Measurements from ENCODE around the gene GABBR1.
"Not testable (repeated sequence)": the region's sequence is repeated elsewhere in the genome, so short reads cannot be mapped to it uniquely, and the experiment has no call there.

Gene GABBR1

DNA sequence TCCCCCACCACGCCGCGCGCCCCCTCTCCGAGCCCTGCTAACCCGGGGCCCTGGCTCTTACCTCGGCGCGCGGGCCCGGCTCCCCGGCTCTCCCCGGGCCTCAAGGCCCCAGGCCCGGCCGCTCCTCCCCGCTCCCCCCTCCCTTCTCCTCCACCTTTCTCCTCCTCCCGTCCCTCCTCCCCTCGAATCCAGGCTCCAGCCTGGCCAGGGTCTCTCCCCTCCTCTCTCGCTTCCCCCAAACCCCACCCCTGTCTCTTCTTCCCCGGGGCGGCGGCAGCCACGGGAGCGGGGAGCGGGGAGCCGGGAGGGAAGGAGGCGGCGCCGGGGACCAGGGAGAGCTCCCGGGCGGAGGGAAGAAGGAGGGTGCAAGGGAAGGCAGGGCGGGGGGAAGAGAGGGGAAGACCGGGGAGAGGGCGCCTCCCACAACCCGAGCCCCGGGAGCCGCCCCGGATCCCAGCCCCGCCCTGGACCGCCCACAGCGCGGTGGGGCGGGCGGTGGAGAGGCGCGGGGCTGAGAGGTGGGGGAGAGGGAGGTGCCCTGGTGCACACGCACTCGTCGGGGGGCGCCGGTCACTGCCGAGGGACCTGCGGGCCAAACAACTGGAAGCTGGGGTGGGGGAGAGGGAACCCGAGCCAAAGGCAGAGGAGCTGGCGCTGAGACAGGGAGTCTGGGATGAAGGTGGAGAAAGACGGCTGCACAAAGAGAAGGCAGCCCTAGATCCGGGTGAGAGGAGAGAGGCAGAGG, at the start of gene GABBR1:
TSS of gene GABBR1 (minus strand) at position 395 of the 745 bp plus-strand sequence. CDS start 798 bp downstream, outside the sequence.
- DNase-seq = peak; percentile 88

DNA sequence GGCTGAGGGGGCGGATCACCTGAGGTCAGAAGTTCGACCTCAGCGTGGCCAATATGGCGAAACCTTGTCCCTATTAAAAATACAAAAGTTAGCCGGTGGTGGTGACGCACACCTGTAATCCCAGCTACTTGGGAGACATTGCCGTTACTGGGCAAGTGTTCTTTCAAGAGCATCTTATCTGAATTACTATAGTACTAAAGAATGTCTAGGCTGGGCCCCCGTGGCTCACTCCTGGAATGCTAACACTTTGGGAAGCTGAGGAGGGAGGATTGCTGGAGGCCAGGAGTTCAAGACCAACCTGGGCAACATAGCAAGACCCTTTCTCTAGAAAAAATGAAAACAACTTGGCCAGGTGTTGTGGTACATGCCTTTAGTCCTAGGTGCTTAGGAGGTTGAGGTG, 48.8 kb upstream of the GABBR1 start:
- no peak for DNase-seq

DNA sequence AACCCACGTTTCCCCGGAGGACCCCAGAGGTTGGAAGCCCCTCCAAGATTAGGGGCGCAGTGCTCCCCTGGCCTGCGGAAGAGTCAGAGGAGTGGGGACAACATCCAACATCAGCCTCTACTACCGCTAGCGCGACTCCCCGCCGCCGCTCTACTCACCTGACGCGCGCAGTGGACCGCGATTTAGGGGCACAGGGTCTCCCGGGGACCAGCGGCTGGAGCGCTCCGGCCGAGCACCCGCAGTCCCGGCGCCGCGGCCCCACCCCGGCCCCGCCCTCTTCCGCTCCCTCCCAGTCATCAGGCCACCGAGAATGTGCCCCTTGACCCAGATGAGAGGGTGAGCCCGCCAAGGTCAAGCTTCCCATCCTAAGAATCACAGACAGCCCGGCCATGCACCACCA, 47.9 kb upstream of the GABBR1 start, which contains the start of gene ZFP57:
TSS of gene ZFP57 (minus strand) at position 249 of the 400 bp plus-strand sequence. CDS start 4,149 bp downstream, outside the sequence.
- no peak for DNase-seq

DNA sequence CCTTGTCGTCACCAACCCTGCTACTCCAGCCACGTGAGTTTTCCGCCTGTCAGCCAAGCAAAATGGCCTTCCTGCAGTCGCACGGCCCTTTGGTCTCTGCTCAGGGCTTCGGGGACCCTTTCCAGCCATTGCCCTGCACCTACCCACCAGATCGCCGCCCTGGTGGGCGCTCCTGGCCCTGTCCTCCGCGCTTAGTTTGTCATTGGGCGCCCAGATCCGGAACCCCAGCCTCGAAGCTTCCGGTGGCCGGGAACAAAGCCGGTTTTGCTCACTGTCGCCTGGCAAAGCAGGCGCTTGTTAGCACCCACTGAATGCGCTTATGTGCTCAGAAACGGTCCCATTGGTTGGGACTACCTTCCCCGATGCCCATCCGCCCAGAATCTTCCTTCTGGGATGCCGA, 47.4 kb upstream of the GABBR1 start:
- DNase-seq = no peak

DNA sequence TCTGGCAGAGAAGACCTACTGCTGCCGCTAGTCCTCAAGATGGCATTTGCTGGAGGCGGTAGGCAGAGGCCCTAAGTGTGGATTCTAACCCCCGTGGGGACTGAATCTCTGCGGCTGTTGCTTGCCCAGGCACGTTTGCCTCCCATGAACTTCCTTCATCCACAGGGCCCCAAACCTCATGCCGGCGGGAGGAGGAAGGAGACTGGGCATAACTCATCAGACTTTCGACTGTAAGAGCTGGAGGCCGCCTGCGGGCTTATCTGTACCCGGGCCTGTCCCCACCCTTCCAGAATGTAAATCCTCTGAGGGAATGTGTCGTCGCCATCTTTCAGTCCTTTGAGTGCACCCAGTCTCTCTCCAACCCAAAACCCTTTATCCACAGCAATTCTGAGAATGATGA, 47.0 kb upstream of the GABBR1 start:
- DNase-seq = no peak

DNA sequence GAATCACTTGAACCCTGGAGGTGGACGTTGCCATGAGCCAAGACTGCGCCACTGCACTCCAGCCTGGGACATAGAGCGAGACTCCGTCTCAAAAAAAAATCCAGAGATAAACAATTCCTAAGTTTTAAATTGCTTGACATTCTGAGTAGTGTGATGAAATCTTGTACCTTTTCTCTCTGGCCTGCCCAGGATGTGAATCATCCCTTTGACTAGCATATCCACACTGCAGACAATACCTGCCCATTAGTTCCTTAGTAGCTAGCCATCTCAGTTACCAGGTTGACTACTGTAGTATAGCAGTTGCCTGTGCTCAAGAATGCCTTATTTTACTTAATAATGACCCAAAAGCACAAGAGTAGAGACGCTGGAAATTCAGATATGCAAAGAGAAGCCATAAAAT, 45.1 kb upstream of the GABBR1 start:
- DNase-seq = no peak

DNA sequence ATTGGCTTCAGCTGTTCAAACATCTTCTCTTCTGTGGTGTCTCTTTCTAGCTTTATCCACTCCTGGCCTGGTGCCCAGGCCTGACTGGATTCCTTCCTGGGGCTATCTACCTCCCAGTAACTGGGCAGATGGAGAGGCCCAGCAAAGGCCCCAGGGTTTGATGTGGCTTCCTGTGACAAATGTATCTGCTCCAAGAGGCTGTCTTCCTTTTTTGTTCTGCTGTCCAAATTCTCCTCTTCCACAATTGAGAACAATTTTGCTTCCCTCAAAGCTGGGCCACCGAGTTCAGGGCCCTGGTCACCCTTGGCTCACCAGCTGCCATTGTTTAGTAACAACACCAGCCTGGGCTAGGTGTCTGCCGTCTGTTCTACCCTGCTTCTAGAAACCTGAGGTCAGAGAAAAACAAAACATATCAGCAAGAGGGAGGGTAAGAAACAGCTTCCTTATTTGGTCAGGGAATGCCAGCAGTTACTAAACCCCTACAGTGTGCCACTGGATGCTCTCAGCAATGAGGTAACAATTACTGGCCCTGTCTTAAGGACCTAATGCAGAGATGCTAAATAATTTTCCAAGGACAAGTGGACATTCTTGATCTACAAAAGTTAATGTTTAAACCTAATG, 44.1 kb upstream of the GABBR1 start:
- DNase-seq = peak; percentile 11

DNA sequence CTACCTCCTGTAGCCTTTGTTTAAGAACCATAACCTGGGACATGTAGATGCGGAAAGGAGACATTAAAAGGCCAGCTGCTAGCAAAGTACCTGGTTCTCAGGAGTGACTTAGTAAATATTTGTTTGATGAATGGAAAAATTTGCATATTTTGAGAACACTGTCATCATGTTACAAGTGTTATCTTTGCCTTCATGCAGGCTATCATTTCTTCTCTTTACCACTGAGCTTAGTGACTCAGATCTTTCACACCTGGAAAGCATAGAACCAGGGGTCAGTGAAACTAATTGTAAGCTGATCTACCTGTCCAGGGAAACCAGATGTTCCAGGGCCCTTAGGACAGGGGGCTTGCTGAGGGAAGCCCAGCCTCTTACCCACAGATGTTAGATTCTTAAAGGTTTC, 42.6 kb upstream of the GABBR1 start:
- DNase-seq = no peak

DNA sequence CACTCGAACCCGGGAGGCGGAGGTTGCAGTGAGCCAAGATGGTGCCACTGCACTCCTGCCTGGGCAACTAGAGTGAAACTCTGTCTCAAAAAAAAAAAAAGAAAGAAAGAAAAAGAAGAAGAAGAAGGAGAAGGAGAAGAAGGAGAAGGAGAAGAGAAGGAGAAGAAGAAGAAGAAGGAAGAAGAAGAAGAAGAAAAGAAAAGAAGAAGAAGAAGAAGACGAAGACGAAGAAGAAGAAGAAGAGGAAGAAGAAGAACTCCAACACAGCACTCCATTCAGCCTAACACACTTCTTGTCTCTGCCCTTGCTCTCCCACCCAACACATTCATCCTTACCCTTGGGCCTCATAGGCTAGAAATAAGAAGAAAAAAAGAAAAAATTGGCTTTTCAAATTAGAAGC, 41.0 kb upstream of the GABBR1 start:
- no peak for DNase-seq

DNA sequence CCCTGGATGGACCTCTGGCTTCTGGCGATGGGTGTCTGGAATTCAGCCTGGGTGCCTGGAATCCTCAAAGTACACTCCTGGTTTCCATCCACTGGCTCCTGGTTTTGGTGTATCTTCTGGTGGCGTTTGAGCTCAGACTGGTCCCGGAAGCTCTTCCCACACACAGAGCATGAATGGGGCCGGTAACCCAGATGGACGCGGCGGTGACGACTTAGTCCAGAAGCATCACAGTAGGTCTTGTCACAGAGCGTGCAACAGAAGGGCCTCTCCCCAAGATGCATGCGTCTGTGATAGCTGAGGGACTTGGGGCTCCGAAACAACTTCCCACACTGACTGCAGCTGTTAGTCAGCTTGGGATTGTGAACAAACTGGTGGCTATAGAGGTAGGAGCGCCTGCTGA, 40.2 kb upstream of the GABBR1 start:
- no peak for DNase-seq

DNA sequence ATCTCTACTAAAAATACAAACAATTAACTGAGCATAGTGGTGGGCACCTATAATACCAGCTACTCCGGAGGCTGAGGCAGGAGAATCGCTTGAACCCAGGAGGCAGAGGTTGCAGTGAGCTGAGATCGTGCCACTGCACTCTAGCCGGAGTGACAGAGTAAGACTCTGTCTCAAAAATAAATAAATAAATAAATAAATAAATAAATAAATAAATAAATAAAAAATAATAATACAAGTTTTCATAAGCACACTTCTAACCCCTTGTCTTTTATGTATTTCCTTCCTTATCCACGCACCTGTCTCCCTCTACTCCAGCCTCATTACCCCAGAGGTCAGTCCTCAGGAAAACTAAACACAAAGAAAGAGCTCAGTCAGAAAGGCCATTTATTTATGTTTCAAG, 39.1 kb upstream of the GABBR1 start:
- DNase-seq = not testable (repeated sequence)

DNA sequence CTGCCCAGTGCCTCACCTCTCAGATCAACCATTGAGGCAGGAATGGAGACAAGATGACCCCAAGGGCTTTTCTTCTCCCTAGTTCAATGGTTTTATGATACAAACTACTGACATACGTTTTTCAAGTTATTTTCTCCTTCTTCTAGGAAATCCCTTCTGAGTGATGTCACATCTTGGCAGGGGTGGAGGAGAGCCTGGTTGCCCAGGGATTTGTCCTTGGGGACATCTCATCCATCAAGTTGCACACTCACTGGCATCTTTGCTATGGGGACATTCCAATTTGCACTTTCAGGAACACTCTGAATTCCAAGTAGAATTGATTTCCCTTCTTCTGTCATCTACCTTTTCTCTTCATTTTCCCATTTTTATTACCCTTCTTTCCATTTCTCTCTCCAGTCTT, 38.0 kb upstream of the GABBR1 start:
- no peak for DNase-seq

DNA sequence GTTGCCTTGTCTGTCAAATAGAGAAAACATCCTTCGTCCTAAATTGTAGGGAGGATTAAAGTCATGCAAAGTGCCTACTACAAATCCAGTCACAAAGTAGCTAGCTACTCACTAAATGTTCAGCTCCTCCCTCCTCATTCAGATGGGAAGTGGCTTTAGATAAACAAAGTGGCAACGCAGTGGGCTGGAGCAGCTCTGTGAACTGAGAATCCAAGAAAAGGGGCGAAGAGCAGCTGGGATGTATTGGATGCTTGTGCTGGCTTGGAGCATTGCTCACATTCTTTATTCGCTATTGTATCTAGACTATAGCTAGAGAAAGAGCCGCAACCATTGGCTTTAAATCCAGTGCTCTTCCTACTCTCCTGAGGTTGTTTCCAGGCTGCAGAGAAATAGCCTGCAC, 34.2 kb upstream of the GABBR1 start:
- no peak for DNase-seq

DNA sequence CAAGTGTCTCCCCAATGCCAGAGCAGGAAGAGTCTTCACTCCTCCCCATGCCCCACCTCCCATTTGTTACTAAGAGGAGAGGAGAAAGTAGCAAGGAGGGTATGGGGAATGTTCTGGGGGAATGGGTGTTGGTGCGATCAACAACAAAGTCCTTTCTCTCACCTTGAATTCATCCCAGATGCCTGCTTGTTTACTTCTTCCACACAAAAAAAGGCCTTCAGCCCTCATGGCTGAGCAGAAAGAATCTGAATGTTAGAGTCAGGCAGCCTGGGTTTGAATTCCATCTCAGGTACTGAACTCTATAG, 33.8 kb upstream of the GABBR1 start:
- no peak for DNase-seq

DNA sequence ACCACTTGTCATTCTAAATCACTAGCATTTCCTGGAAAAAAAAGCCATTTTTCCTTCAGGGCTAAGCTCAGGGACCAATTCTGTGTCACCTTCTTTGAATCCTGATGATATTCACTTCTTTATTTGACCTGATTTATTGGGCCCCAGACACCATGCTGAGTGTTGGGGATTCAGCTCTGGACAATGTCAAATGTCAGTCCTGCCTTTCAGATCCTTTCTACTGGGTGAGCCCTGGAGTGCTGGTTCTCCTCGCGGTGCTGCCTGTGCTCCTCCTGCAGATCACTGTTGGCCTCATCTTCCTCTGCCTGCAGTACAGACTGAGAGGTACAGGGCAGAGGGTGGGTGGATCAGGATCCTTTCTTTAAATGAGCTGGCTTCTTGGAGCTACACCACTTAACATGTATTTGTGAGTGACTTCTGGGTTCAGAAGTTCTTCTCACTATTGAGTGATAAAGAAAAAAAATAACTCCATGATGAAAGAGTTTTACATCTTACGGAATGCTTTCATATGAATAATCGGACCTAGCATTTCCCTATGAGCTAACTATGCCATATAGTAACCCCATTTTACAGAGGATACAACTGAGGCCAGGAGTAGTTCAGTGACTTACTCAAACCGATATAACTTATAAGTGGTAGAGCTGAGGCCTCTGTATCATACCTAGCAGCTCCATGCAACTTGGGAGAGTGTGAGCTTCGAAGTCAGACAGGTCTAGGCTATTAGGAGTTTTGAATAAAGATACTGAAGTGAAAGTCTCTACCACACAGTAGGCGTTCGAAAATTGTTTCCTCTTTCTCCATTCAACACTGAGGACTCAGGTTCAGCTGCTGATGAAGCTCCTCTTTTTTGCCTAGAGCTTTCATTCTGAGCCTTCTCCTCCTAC, 33.2 kb upstream of the GABBR1 start:
- no peak for DNase-seq

DNA sequence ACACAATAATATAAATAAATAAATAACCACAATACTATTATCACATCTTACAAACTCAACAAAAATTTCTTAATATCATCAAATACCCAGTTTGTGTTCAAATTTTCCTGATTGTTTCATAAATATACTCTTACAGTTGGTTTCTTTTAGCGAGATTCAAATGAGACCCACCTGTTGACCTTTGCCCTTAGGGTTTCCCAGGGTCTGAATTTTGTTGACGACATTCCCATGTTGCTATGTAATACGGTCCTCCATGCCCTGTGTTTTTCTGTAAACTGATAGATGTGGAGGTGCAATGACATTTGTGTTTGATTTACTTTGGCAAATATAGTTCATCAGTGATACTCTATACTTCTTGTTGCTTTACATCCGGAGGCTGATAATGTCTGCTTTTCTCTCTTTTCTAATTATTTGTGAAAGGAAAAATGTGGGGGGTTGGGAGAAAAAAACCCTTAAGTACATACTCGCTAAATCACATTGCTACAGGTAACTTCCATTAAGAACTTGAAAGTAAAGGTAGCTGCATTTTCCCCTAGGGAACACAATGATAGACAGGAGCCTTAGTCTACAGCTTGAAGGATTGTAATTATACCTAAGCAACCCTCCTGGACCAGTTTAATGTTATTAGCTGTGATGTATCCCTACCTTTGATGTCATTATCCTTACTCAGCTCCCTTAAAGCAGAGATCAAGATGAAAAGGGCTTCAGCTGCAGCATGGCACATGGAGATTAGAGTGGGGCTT, 30.5 kb upstream of the GABBR1 start:
- DNase-seq = no peak

DNA sequence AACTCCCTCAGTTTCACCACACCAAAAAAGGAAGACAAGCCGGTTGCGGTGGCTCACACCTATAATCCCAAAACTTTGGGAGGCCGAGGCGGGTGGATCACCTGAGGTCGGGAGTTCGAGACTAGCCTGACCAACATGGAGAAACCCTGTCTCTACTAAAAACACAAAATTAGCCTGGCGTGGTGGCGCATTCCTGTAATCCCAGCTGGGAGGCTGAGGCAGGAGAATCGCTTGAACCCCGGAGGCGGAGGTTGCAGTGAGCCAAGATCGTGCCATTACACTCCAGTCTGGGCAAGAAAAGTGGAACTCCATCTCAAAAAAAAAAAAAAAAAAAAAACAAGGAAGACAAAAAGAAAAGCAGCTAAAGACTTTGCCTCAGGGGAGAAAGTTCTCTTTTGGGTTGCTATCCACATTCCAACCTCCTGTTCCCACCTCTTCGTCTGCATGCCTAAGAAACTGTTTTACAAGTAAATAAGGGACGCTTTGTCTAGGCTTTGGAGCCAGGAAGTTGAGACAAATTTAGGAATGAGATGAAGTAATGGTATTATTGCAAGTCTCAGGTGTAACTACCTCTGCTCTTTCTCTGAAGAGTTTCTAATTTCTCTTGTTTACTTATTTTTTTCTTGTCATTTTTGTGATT, 28.6 kb upstream of the GABBR1 start:
- not testable (repeated sequence) for DNase-seq

DNA sequence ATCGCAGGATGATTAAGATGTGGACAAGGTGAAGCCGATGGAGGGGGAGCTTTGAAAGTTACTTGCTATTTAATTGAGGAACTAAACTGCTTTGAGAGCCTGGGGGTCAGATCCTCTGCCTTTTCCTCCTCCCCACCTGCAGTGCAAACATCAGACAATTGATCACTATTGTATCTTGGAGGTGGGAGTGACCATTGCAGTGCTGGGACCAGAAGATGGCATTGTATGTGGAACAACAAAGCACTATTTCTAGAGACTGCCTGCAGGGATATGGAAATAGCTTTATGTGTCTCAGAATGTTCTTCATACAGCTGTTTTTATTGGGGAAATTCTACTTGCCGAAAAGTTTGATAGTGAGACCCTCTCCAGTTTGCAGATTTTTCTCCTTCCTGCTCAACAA, 28.1 kb upstream of the GABBR1 start:
- DNase-seq = no peak

DNA sequence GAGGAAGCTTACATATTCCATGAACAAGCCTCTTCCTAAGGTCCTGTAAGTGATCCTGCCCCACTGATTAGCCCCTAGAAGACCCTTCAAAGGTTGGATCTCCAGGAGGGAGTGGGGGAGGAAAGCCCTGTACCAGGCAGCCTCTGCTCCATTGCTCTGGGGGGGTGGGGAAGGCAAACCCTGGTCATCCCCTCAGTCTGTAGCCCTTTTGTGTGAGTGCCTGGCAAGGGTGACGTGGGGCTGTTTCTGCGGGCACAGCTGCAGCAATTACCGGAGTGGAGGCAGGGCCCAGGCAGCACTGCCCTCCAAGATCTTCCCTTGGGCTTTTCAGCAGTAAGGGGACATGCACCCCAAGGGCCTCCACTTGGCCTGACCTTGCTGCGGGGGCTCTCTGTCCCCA, 23.8 kb upstream of the GABBR1 start, which contains the start of gene MOG:
TSS of gene MOG (plus strand) at position 295 of the 400 bp plus-strand sequence. CDS start 118 bp downstream, outside the sequence.
- no peak for DNase-seq

DNA sequence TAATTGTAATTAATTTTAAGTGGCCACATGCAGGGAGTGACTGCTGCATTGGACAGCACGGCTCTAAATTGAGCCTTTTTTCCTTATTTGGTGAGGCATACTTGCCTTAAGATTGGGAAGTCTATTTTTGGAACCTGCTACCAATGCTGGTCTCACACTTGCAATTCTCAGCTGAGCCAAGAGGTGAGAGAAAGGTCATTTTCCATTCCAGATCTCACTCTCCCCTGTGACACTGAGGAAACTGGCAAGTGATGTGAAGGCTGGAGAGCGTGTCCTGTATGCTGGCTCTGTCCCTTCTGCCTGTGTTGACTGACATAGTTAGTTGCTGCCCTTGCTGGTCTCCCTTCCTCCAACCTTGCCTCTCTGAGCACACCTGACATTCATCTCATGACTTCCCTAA, 23.2 kb upstream of the GABBR1 start:
- no peak for DNase-seq

DNA sequence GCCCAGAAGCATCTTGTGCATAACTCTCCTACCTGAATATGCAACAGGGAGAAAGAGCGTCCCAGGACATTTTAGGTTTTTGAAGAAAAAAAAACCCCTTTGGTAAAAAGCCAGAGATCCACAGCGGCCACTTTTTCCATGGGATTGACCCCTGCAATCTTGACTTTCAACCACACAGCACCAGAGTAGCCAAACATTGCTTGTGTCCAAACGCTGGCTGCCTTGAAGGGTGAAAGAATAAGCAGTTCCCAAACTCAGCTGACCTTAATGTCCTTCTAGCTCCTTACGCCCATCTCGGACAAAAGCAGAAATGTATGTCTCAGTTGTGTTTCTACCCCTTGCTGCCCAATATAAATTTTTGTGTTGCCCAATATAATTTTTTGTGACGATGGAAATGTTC, 22.7 kb upstream of the GABBR1 start:
- no peak for DNase-seq

DNA sequence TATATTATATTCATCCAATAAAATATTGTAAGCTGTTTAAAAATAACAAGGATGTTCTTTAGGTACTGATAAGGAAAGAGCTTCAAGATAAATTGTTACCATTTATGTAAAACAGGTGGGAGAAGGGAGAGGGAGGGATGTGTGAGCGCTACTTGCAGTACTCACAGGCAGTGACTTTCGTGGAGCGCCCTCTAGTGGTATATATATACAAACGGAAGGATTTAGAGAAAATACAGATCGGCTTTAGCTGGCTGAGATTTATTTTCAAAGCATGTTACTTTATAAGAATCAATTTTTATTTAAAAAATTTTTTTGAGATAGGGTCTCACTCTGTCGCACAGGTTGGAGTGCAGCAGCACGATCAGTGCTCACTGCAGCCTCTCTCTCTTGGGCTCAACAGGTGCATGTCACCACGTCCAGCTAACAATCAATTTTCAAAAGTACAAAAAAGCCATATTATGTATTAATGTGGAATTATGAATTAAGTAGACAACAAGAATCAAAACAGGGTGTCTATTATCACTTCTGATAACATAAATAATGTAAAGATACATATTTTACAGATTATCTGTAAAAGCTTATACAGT, 20.6 kb upstream of the GABBR1 start:
- peak; percentile 61 for DNase-seq
